Right lobe of liver (tissue), 4 donors: ENCODE measurements around the gene NEK2.

Experiments
- CTCF ChIP-seq, 4 donors: fragments of 200-600 bp in 3 of 4; fragments of 450-650 bp in 1 of 4; IDR thresholded peaks; one replicate each; pipeline versions ENCODE4 v1.5.1 to v1.8.0; 2016 to 2022; ENCODE audit warnings: antibody characterized with exemption in 4 of 4, mild to moderate bottlenecking in 2 of 4
- POLR2A ChIP-seq: fragments of 450-650 bp; IDR thresholded peaks from one replicate; pipeline ENCODE4 v1.6.1; 2017; ENCODE audit warnings: antibody characterized with exemption, mild to moderate bottlenecking
- donor health status: DM: no; HTN: no; CAD: no.
- donor health status: DM: no; HTN: no; CAD: no.
- donor health status: DM: no; HTN: yes; CAD: no.

GRCh38 chr1:211641942-211642341 lies 33.5 kb downstream of the NEK2 start:
- TF ChIP-seq CTCF (IDR thresholded peaks at IDR 0.05) (no peak), POLR2A (no peak)
